ENCODE results near the gene ANGPTL1. TPM values are rescaled to one million over a fixed set of nuclear protein-coding genes. Genes with fewer than 3 reads are reported as not detected.

The ANGPTL1 gene
- total RNA-seq: not detected in 2 replicates

GRCh38 chr1:178870944-178871343 is at the start of gene ANGPTL1:
Gene ANGPTL1, minus strand, starts transcription at chr1:178871077. Its CDS starts 5,301 bp downstream, at chr1:178865776.

Other genes starting within 250 kb of the ANGPTL1 start
- 14.0 and 26.7 TPM in 2 replicates for gene RALGPS2, start 145.8 kb downstream of the ANGPTL1 start, total RNA-seq
- 22.7 and 23.0 TPM in 2 replicates for gene FAM20B, start 154.8 kb upstream of the ANGPTL1 start, total RNA-seq
- gene TOR3A, start 211.0 kb upstream of the ANGPTL1 start, total RNA-seq: 42.8 and 50.3 TPM in 2 replicates

Measured in mammary microvascular endothelial cell (primary cell).